MM.1S (cell line): ENCODE data around the gene LIF.

Experiments used
- CTCF ChIP-seq: fragments of 300-600 bp; sonication (generic); IDR thresholded peaks from 2 replicates; pipeline ENCODE4 v1.5.1; 2016; ENCODE audit warnings: antibody characterized with exemption, low read length, mixed read lengths
- EZH2 ChIP-seq: fragments of 300-600 bp; sonication (generic); optimal IDR thresholded peaks from 2 replicates; pipeline ENCODE3; 2017; ENCODE audit warnings: low read depth, mild to moderate bottlenecking, antibody characterized with exemption, low read length, mixed read lengths
- EZH2phosphoT487 ChIP-seq: fragments of 300-600 bp; sonication (generic); IDR thresholded peaks from 2 replicates; pipeline ENCODE4 v1.6.1; 2018; ENCODE audit warnings: antibody characterized with exemption, low read length

- TF ChIP-seq CTCF, result no peak
- TF ChIP-seq EZH2, result no peak
- TF ChIP-seq EZH2phosphoT487, result no peak
Measured at GRCh38 chr22:30216710-30217109, 29.8 kb downstream of the LIF start.
